NCI-H69 (cell line): ENCODE results near the gene APBB2.
A peak's percentile ranks its signal among the peaks of the same experiment; 100 is the strongest.

Experiments
- DNase-seq: peaks from one replicate; lab custom pipeline; 2025; lab: John Stamatoyannopoulos, UW

Gene APBB2

DNA sequence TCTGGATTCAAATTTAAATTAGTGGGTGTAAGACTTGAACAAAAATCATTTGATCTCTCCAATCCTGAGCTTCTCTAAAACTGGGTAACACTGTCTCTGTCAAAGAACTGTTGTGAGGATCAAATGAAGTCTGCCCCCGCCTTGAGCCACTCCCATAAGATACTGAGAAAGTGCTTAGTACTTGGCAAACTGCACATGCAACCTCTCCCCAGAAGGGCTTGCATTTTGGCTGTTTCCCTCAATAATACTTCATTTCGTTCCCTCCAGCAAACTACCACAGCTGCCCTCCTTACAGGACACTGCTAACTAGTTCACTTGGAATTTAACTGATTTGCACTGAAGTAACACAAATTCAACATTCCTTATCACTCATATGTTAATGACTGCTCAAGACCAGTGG is 79.8 kb downstream of the APBB2 start:
- DNase-seq = peak; percentile 7

DNA sequence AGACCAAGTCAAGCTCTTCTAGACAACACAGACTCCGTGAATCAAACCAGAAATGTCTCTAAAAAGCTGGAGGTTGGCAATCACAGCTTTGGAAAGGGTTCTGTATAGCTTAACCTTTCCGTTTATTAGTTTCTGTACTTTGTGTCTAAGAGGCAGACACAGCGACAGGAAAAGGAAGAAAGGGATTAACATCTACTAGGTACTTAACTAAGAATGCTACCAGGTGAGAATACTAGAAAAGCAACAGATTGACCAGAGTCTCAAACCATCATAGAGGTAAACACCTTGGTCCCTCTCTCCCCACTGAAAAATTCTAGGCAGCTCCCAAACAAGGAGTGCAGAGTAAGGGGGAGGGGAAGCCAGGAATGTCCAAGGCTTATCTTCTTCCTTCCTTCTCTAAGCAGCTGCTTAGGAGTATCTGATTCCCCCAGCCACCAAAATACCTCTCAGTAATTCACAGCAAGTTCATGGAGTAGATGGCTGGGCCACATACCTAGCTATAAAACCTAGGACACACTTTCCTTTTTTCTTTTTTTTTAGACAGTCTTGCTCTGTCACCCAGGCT is 80.8 kb downstream of the APBB2 start:
- peak; percentile 27 for DNase-seq

DNA sequence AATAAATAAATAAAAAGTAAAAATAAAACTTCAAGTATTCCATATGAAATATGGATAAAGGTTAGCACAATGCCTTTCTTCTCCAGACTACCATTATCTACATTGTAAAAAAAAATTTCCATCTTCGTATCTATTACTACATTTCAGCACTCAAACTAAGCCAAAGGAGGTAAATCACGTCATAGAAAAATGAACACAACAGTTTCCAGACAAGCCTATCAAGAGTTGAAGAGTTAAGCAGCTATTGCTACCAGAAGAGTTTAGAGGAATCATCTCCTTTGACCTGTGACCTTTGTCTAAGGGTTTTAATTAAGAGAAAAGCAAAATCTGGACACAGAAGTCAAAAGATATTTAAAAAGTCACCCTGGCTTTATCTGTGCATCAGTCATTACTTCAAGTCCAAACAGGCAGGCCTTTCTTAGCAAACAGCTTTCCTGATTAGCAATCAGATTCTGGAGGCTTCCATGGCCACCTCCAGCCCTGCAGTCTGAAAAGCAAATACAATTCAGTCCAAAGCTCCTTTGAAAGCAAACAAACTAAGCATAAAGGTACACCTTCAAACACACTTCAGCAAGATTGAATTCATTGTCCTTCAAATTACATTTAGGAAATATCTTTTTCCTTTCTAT is 82.2 kb downstream of the APBB2 start:
- DNase-seq = peak; percentile 62

DNA sequence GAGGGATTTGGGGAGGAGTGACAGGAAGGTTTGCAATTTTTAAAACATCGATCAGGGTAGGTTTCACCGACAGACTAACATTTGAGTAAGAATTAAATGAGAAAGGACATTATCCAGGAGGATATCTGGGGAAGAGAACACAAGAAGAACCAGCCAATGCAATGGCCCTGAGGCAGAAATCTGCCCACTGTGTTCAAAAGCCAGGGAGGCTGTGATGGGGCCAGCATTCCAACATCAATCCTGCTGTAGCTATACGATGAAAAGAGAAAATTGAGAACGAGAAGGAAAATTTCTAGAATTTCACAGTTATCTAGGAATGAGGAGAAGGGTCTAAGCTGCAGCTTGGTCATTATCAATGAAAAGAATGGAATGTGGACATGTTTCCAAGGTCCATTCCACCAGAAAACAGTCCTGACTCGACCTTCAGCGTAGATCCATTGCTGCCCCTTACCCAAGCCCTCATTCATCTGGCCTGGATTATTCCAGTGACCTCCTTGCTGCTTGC is 84.4 kb downstream of the APBB2 start:
- peak; percentile 38 for DNase-seq

DNA sequence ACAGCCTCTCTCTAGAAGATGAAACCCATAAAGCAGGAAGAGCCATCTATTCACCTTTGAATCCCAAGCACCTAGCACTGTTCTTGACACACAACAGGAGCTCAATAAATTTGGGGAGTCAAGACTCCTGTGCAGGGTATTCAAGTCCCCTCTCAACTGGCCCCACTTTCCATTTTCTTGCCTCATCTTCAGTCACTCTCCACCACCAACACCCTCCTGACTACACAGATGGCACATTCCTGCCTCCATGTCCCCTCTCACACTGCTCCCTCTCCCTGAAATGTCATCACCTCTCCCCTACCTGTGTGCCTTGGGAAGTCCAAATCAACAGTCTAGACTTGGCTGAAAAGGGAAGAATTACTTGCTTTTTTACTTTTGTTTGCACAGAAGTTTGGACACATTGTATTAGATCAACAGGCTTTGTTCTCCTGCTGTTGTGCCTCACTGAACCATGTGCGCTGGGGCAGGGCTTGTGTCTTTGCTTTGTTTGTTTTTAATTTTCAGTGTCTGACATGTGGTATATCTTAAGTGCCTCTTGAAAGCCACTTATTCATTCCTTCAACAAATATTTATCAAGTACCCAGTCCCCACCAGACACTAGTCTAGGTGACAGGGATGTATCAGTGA is 85.1 kb downstream of the APBB2 start:
- DNase-seq = peak; percentile 88

DNA sequence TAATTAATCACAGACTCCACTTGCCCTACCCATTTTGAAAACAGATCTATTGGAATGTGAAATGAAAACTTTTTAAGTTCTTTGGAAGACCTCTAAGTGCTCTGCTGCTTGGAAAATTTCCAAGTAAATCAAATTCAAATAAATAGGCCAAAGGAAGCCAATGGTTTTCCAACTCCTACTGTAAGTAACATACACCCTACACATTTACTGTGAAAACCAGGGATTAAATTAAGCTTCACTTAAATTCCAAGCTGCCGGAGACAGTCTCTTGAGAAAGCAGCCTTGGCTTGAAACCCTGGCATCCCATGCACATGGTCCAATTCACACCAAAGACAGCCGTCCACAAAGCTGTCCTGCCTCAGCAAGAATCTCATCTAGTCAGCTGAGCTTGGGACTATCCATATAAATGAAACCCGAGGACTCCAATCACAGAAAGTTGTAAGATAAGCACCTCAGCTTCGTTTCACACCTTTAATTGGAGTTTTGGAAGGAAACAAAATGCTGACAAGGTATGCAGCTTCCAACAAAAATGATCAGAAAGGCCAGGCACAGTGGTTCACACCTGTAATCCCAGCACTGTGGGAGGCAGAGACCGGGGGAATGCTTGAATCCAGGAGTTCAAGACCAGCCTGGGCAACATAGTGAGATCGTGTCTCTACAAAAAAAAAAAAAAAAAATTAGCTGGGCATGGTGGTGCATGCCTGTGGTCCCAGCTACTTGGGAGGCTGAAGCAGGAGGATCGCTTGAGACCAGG is 88.6 kb downstream of the APBB2 start:
- no peak for DNase-seq

DNA sequence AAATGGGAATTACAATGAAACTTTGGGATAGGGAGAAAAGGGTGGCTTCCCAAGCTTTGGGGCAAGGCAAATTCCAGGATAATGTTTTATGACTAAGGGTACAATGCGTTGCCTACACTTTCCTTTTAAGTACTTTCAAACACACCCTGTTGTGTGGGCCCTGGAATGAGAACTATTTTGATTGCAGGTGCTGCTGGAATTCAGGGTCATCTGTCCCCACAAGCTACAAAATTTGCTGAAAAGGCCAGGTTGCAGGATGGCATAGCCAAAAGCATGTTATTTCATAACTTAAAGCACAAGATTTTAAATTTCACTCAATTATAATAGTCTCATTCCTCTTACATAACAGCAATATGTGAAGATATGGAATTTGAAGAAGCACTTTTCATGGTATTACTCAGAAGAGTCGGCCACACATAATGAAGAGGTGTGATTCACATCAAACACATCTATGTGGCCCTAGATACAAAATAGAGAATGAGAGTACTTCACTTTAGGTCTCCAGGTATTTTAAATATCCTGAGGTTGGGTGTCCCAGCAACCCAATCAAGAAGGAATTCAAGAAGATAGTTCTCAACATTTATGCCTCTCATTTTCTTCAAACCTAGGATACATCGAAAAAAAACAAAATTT is 89.3 kb downstream of the APBB2 start:
- no peak for DNase-seq

DNA sequence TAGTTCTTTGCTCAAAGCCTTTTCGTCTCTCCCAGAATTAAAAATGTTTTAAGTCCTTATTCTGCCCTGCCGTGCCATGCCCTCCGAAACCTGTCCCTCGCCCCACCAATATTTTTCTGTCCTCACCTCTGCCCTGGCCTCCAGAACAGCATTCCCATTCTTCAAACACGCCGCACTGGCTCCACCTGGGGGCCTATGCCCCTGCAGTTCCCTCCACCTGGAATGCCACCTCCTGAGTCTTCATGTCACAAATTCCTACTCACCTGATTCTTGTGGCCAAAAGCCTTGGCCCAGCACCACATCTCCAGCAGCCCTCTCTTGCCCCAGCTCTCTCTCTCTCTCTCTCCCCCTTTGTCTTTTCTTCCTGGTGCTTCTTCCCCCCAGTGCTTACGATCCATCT is 91.6 kb downstream of the APBB2 start:
- DNase-seq = peak; percentile 80

DNA sequence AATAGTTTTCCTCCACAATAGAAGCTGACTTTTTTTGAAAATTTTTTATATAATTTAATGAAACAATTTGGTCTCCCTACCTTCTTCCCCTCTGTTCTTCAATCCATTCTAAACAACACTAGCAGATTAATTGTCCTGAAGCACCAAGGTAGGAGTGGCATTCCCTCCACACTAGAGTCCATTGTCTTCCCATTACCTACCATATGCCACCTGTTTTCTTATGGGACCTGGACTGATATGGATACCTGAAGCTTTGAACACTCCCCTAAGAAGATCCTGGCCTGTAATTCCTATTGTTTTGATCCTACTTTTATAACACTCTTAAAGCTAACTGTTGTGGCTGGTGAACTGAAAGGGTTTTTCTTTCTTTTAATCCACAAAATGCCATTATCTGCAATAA is 92.0 kb downstream of the APBB2 start:
- peak; percentile 71 for DNase-seq

DNA sequence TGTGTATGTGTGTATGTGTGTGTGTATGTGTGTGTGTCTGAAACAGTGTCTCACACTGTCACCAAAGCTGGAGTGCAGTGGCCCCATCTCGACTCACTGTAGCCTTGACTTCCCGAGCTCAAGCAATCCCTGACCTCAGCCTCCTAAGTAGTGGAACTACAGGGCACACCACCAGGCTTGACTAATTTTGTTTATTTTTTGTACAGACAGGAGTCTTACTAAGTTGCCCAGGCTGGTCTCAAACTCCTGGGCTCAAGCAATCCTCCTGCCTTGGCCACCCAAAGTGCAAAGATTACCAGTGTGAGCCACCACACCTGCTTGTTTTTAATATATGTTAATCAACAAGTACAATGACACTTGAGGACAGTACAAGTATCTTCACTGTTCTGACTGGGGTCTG is 92.4 kb downstream of the APBB2 start:
- no peak for DNase-seq

DNA sequence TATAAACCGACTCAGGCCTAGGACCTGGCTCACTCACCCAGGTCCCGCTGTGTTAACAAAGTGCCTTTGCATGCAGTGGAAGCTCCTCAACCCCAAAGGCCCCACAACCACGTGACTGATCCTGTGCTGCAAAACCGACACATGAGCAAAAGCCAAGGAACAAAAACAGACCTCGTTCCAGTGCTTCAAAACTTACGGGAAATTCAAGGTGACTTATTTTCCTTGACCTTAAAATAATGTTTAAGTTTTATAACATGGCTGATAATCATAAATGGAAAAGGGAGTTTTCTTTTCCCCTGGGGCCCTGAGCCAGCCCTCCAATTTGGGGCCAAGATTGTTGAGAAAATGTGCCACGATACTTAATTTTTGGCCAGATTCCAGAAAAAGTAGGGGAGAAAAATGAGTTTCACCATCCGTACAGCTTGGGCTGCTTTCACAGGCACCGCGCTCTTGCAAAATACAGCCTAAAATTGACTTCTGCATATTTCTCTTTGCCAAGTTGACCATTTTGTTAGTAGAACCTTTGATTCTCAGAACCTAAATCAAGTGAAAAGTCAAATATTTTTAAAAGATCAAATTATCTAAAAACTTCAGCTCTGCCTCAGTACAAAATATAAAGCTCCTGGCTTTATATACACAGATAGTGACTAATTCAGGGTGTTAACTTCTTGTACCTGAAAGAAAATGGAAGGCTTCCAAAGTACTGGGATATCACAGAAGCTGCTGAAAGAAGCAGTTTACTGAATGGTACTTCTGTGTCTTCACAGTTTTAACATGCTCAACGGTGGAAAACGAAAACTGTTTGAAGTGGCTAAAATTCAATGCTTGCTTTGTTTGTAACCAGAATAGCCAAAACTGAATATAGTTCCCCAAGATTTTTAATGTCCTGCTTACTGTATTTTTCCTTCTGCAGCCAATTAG is 93.8 kb downstream of the APBB2 start:
- DNase-seq = no peak

DNA sequence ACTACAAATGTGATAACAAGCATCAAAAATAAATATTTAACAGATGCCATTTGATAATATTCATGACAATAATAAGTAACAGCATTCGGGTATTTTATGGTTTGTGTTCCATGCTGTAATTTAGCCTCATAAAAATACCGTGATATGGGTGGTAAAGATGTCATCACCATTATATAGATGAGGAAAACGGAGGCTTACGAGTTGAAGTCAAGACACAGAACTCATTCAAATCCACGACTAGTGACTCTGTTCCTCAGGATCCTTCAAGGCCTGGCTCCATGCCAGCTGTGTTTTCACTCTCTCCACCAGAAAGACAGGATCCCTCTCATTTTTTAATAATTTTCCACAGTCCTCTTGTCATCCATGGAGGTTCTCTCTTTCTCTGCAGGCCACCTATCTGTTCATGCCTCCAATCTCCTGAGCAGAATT is 94.5 kb downstream of the APBB2 start:
- no peak for DNase-seq

DNA sequence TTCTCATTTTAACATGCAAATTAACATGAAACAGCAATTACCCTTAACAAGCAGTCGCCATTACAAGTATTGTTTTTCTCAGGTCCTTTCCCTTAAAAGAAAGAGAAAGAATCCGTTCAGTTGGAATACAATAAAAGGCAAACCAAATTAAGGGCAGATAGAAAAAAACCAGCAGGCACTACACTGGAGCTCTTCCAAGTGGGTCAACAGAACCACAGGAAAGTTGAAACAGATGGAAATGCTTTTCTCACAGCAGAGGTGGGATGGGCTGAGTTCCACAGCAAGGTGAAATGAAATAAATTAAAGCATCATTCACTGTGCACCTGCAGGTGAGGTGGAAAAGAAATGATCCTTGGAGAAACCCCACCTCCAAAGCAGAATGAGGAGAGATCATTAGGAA is 102.6 kb downstream of the APBB2 start:
- peak; percentile 71 for DNase-seq

DNA sequence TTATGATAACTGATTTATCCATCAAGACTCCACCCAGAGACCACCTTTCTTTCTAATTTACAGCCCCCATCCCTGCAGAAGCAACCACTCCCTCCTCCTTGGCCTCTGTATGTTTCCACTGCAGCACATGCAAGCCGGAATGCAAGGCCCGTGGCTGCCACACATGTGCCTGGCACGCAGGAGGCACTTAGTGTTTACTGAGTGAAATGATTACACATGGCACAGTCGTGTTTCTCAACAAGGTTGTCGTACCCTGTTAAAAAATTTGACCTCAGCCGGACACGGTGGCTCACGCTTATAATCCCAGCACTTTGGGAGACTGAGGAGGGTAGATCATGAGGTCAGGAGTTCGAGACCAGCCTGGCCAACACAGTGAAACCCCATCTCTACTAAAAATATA is 104.3 kb downstream of the APBB2 start:
- DNase-seq = no peak

DNA sequence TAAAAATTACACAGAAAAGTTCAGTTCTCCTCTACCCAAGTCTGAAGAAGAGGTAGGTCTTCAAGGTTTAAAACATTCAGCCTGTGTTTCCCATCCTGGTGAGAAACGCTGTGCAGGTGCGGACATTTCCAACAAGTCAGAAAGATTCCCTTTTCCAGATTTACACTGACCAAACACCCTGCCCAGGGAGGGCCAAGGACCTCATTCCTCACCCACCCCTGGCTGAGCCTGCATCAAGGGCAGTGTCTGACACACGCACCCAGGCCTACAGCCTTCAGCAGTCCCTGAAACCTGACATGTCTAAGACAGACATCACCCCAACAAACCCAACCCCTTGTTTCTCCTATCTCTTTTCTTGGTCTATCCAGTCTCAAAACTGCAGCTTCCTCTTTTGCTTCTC is 105.9 kb downstream of the APBB2 start:
- DNase-seq = no peak

DNA sequence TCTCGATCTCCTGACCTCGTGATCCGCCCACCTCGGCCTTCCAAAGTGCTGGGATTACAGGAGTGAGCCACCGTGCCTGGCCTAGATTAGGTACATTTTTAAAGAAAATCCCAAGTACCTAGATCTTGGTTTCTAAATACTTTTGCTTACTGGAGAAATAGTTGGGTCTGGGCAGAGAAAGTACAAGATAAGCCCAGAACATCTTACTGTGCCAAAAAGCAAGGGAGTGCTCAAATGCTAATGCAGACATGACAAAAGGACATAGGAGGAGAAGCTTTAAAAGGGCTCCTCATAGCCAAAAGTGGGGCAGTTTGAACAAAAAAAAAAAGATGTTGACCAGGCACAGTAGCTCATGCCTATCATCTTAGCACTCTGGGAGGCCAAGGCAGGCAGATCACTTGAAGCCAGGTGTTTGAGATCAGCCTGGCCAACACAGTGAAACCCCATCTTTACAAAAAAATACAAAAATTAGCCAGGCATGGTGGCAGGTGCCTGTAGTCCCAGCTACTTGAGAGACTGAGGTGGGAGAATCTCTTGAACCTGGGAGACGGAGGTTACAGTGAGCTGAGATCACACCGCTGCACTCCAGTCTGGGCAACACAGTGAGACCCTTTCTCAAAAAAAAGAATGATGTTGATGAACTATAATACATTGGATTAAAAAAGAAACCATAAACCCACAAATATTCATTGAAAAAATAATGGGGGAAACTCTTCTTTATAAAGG is 107.5 kb downstream of the APBB2 start:
- DNase-seq = no peak

DNA sequence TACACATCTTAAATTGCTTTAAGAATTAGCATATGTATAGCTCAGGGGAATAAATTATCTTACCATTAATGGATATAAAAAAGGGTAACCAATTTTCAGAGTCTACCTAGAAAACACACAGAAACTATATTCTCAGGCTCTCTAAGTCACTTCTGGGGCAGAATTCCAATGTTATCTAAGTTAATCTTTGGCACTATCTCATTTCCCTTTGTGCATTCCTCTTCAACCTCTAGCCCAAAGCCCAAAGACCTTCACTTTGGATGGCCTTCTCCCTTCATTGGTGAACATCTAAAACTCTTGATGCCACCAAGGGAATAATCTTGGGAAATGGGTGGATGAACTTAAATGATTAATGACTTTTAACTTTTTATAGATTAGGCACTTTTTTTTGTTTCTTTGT is 108.3 kb downstream of the APBB2 start:
- DNase-seq = no peak

DNA sequence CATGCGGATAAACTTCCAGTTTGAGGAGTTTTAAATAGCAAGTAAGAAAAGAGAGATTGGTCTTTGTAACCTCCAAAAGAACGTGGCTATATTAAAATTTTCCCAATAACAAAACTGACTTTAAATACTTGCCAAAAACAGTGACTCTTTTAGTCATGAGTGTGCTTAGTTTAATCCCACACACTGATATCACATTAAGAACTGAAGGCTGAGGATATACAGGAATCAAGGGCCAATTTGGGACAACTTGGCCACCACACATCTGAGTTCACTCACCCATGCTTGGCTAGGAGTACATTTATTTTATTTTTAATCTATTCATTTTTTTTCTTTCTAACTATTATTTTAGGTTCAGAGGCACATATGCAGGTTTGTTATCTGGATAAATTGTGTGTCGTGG is 110.2 kb downstream of the APBB2 start:
- DNase-seq = no peak

DNA sequence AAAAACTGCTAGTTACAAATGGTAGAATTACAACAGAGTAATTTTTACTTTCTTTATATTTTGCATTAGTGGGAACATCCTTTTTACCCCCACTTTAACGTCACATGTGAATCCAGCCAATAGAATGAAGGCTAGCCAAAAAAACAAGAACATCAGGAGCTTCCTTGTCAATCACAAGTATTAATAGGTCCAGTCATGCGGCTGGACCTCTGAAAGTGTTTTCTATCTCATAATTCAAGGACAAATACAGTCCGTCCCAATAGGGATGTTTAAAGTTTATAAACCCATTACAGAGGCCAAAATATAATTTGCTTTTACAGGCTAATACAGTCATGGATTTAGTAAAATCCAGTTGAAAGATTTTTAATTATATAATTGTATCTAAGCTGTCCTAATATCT is 110.7 kb downstream of the APBB2 start:
- DNase-seq = no peak

DNA sequence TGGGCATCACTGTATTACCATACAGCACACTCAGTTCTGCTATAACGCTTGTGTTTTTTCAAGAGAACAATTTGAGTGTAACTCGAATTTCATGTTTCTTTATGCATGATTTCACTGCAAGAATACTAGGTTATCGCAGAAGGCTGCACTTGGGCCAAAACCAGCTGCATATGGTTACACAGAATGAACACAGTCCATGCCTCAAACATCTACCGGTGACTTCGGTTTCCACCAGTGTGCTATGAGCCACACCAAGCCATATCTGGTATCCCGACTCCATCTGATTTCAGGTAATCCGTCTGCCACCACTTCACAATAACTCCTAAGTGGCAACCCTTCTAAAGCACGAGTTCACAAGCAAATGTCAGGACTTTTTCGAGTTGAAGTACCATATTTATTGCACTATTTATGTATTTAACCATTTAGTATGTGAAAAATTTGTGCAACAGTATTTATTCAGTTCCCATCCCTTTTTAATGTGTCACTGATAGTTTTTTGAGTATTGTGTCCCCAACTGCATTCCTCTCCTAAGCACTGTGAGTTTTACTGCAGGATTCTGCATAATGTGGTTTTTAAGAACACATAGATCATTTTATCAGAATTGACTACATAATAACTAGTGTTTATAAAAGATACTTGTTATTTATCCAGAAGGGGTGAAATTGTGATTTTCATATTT is 111.8 kb downstream of the APBB2 start:
- DNase-seq = peak; percentile 33
